ENCODE measurements around the gene TTC3.
"Not testable (repeated sequence)": the region's sequence is repeated elsewhere in the genome, so short reads cannot be mapped to it uniquely, and the experiment has no call there.

- not testable (repeated sequence) for TF ChIP-seq CTCF (IDR thresholded peaks at IDR 0.05; ENCODE audit: borderline replicate concordance, extremely low read depth, low read length, poor library complexity, severe bottlenecking); EZH2 (IDR thresholded peaks at IDR 0.05; ENCODE audit: borderline replicate concordance, low read depth, low read length, severe bottlenecking)
Observed at GRCh38 chr21:37049741-37050140, 23.3 kb upstream of the TTC3 start.

All from DND-41 (cell line).